ENCODE data around the gene KAZALD1.

Gene KAZALD1

GRCh38 chr10:101067356-101068083 is 5.7 kb downstream of the KAZALD1 start:
- DNase-seq (ENCODE audit: low spot score) = peak; percentile 88

GRCh38 chr10:101069441-101069840 is 7.7 kb downstream of the KAZALD1 start:
- DNase-seq (ENCODE audit: low spot score) = no peak

- DNase-seq (ENCODE audit: low spot score) = peak; percentile 59
These were observed 8.3 kb downstream of the KAZALD1 start for GRCh38 chr10:101070098-101070497.

GRCh38 chr10:101071267-101071884 is 9.6 kb downstream of the KAZALD1 start:
- DNase-seq (ENCODE audit: low spot score) = no peak

DNA sequence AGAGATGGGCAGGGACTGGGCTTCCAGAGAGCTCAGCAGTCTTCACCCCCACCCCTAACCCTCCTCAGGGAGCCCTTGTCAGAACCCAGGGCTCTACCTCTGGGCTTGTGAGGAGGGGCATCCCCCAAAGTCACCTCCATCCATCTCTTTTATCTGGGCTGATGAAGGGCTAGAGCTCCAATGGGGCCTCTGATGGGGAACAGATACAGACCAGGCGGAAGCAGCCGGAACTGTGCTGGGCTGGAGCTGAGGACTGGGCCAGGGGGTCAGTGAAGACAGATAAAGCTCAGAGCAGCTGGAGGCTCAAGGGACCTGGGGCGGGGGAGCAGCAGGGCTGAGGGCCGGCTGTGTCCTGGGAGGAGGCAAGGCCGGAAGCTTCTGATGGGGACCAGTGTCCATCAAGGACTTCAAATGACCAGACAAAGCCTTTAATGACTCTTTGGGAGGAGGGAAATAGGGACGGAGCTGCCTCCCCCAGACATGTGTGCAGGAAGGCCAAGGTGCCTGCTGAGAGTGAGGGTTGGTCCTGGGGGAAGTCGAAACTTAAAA is 10.2 kb downstream of the KAZALD1 start:
- no peak for DNase-seq (ENCODE audit: low spot score)

DNA sequence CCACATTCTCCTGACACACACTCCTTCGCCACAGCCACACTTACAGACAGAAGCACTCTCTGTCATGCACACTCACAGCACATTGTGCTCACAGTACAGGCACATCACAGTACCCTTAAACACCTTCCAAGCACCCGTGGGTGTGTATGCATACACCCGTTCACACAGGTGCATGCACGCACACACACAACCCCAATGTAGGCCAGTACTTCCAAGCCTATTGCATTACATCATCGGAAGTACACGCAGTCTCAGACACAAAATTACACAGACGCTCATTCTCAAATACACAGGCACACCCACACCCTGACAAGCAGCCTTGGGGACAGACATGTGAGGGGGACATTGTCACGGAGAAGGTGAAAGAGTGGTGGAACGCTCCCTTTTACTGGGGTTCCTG is 11.1 kb downstream of the KAZALD1 start:
- no peak for DNase-seq (ENCODE audit: low spot score)

DNA sequence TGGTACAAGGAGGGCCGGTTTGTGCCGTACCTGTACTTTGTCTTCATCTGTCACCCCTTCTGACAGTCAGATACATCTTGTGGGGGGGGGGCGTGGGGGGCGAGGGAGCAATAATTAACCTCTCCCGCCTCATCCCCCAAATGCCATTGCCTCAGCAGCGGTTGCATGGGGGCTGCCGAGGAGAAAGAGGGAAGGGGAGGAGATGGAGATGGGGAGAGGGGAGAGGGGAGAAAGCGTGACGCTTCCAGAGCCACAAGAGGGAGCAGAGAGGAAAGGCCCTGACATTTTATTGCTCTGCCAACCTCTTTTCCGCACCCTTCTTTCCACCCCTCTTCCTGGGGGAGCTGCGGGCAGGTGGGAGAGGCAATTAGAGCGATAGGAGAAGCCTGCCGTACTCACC is 11.8 kb downstream of the KAZALD1 start:
- DNase-seq (ENCODE audit: low spot score) = no peak

DNA sequence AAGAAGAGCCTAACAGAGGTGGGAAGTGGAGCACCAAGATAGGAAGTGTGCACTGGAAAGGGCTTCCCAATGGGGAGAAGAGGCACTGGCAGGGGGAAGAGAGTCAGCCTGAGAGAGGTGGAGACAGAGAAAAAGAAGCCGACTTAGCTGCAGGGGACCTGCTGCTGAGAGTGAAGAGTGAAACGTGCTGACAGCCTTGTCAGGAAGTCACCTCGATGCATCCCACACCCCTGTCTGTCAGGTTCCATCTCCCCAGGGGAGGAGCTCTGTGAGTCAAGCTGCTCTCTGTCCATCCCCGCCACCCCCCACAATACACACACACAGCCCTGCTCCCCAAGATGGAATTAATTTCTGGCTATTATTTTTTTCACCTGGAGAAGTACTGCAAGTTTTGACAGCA is 14.0 kb downstream of the KAZALD1 start:
- DNase-seq (ENCODE audit: low spot score) = no peak

- DNase-seq (ENCODE audit: low spot score) = no peak
These were observed 14.8 kb downstream of the KAZALD1 start for GRCh38 chr10:101076630-101077029.

DNA sequence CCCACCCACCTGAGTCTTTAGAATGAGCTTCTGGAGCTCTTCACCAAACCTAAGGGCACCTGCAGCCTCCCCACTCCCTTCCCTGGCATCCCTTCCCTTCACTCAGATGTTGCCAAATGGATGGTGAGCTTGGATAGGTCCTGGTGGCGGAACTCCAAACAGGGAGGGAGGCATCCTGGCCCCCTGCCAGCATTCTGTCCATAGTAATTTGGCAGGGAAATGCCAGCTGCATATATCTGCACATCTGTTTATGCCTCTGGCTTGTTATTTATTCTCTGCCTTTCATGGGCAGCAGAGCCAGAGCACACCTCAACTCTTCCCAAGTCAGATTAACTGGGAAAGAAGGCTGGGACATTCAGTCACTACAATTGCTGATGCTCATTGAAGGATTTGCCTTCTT is 18.1 kb downstream of the KAZALD1 start:
- DNase-seq (ENCODE audit: low spot score) = no peak

DNA sequence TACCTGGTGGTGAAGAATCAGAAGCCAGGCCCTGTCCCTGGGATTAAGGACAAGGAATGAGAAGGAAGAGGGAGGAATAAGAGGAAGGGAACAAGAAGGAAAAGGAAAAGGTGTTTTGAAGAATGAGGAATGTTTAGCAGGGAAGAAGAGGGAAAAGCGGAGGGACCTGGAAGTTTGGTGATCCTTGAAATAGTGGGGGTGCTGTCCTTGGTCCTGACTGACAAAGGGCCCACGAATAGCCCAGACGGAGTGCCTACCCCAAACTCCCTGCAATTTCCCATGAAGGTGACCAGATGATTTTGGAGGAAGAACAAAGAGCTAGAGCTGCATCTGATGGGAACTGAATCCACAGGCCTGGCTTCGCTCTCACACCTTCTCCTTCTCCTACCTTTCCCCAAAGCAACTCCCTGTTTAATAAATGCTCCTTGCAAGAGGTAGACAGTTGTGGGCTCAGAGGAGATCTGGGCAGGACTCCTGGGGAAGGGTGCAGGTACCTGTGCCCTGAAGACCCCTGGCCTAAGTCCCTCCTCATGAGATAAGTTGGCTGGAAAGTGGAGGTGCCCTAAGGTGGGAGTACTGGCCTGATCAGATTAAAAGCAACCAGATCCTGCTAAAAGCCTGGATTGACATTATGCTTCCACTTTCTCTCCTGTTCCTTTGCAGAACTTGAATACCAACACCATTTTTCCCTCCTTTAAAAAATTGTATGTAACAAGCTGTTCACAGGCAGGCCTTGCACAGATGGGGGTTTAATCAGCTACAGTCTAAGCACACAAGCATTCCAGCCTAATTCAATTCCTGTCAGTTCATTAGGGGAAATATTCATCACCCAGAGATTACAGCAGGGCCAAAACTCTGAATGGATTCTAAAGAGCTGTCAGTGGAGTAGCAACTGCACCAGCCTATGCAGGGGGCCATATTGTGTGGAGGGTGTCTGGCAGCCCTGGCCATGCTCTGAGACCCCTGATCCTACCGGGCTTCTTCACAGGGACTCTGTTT is 19.4 kb downstream of the KAZALD1 start:
- no peak for DNase-seq (ENCODE audit: low spot score)

GRCh38 chr10:101085846-101086245 is 24.1 kb downstream of the KAZALD1 start:
- no peak for DNase-seq (ENCODE audit: low spot score)

GRCh38 chr10:101087376-101087775 is 25.6 kb downstream of the KAZALD1 start:
- DNase-seq (ENCODE audit: low spot score) = no peak

DNA sequence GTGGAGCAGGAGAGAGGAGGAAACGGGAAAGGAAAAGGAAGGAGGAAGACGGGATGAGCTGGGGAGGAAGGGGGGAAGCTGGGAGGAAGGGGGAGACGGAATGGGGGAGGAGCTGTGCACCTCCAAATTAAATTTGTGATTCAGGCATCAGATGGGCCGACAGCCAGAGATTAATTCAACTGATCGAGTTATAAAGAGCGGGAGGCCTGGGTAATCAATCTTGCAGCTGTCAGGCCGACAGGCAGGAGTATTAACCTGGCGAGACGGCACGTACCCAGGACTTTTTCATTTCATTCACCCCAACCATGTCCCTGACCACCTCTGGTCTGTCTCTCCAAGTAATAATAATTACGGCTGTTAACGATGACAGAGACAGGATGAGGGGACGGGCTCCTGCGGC is 26.2 kb downstream of the KAZALD1 start:
- DNase-seq (ENCODE audit: low spot score) = no peak

DNA sequence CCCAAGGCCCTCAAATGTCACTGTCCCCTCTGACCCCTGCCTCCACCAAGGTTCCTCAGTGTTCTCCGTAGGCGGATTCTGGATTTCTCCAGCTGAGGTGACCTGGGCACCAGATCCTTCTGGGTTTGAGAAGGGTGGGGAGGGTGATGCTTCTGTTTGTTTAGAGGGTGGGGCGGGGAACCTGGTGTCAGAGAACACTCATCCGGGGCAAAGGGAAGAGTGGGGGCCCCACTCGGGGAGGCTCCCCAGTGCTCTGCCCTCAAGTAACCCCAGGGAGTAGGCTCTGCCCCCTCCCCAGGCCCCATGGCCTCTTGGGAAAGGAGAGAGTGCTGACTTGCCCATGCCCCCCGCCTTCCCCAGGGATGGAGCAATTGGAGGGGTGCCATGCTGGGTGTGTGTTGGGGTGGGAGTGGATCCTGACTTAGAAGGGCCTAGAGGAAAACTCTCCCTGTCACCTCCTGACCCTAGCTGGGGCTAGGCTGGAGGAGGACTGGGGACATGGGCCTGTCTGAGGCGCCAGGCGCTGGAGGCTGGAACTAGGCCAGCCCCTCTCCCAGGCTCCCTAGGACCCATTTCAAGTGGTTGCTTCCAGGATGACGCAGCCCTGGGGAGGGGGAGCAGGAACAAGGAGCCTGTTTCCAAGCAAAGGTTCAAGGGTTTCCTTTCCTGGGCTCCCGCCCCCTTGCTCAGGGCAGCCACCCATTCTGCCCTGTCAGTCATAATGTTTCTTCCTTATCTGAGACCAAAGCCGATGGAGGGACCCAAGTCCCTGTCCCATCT is 27.9 kb downstream of the KAZALD1 start:
- no peak for DNase-seq (ENCODE audit: low spot score)

DNA sequence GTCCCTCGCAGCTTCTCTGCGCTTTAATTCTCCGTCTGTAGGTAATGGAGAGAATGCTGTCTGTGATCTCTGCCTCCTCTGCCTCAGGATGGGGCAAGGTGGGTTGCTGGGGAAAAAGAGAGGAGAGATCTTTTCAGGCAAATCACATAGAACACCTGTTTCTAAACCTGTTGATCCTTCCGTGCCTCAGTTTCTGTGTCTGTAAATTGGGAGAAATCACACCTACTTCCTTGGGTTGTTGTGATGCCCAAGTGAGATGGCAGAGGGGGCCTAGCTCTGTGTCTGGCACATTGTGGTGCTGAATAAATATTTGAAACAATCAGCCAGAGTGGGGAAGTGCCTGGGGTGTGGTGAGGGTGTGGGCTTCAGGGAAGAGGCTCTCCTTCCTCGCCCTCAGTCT is 28.8 kb downstream of the KAZALD1 start:
- no peak for DNase-seq (ENCODE audit: low spot score)

DNA sequence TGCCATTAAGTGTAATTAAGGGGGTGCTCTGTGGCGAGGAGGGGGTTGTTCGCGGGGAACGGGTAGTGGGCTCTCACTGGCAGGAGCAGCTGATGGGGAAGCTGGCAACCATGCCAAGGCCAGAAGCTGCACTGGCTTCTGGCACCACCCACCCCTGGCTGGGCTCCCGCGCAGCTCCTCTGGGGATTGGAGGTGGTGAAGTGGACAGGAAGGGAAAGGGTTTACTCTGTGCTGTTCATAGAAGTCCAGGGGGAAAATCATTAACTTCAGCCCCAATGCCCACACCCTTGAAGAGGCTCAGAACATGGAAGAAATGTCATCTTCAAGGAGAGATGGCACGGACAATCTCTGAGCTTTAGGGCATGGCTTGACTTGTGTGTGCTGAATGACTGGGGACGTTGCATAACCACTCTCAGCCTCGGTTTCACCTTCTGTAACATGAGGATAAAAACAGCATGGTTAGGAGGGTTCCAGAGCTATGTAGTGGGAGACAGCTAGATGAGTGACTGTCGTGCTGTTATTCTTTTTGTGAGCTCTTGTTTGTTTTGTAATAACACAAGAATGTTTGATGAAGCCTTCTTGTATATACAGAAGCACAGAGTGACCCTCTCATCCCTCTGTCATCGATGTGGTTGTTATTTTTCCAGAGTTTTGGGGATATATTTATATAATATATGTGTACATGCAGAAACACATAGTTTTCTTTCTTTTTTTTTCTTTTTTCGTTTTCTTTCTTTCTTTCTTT is 29.9 kb downstream of the KAZALD1 start:
- DNase-seq (ENCODE audit: low spot score) = no peak

- DNase-seq (ENCODE audit: low spot score) = no peak
These were observed 31.1 kb downstream of the KAZALD1 start for GRCh38 chr10:101092881-101093354.

GRCh38 chr10:101094121-101094879 is 32.5 kb downstream of the KAZALD1 start:
- no peak for DNase-seq (ENCODE audit: low spot score)

GRCh38 chr10:101095004-101095403 is 33.2 kb downstream of the KAZALD1 start:
- no peak for DNase-seq (ENCODE audit: low spot score)
